HG03095 (cell line): ENCODE measurements around the gene FBXO24.

ENCODE experiments used
- ATAC-seq: cut with Tn5 transposase; IDR thresholded peaks from one replicate; pipeline ENCODE4 v1.9.1; 2021; ENCODE audit warnings: moderate library complexity; ENCODE audit not compliant: unreplicated experiment

Gene FBXO24

DNA sequence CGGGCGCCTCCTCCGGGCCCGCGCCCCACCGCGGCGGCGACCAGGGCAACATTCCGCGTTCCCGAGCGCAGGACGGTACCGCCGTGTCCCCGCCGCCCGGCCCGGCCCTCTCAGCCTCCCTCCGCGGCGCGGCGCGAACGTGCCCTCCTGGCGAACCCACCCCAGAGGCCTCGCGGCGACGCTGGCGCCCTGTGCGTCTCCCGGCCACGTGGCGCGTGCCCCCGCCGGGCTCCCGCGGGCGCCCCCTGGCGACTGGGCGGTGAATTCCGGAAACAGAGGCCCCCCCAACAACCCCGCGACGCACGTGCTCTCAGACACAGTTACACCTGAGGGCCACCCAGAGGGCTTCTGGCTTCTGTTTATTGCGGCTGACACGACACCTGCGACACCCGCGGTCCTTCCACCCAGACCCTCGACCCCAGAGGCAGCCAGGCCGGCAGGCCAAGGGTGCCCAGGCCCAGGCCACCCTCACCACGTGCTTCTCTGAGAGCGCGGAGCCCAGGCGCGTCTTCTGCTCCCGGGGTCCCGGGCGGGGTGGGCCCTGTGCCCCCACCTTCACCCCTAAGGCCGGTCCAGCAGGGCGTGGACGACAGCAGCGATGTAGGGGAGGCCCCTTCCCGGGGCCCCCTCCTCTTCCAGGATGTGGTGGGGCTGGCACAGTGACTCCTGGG is 12.3 kb upstream of the FBXO24 start, which contains the start of gene SAP25:
SAP25 (minus strand) TSS at position 210 of the 671 bp plus-strand sequence; CDS start at position 52, 158 bp downstream.
- ATAC-seq = no peak

DNA sequence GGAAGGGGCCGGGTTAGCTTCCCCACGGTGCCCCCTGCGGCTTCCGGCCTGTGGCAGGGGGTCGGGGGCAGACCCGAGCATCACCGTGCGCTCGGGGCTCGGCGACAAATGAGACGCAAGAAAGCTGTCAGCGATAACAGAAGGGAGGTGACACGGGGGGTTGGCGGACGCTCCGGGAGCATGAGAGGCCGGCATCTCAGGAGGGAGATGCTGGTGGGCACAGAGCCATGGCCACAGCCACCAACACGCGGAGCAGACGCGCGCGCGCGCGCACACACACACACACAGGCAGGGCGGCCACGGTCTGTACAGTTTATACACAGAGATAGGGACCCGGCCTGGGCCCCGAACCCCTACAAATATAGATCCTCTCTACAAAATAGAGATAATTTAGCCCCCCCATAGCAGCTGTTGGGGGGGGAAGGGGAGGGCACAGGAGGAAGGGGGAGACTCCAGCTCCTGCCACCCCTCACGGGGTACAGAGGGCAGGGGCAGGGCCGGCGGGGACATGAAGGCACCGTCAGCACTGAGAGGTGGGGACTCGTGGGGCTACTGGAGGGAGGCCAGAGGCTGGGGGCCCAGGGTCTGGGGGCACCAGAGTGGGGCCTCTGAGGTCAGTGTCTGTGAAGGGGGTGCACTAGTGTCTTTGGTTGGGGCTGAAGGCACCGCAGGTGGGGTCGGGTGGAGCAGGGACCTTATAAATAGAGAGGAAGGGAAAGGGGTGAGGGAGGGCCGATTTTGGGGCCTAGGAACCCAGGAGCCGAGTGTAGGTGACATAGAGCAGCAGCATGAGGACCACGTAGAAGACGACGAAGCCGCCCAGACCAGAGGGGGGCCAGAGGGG is 11.5 kb upstream of the FBXO24 start:
- no peak for ATAC-seq

DNA sequence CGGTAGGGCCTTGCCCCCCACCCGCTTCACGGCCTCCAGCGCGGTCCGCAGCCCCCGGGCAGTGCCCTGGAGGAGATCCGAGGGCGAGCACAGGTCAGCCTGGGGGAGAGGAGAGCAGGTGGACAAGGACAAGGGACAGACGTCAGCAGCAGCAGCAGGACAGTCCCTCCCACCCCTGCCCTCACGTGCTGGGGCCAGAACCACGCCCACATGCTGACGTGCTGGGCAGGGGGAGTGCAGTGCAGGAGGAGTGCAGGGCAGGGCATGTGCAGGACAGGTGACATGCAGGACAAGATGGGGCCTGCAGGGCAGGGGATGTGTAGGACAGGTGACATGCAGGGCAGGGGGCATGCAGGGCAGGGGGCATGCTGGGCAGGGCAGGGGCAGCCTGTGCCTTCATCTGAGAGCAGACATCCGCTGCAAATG is 10.9 kb upstream of the FBXO24 start:
- no peak for ATAC-seq

DNA sequence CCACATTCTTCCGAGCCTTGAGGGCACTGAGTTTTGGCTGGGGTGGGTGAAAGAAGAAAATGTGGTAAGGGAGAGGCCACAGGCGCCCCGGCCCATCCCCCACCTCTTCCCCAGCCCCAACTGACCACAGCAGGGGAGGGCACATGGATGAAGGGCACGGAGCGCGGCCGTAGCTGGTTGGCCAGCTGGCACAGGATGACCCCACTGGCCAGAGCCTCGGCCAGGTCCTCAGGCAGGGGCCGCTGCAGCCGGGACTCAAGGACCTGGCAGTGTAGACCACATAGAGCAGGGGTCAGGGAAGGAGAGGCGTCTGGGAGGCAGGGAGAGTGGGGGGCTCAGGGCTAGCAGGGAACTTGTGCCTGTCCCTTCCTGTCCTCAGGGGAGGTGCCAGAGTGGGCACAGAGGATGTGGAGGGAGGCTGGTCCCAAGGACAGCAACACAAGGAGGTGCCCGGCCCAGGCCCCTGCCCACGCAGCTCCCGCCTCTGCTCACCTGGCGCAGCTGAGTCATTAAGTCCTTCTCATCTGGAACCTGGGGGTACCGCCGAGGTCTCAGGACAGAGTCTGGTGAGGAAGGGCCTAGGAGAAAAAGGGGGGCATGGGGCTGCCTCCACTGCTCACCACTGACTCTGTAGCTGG is 10.3 kb upstream of the FBXO24 start:
- no peak for ATAC-seq

DNA sequence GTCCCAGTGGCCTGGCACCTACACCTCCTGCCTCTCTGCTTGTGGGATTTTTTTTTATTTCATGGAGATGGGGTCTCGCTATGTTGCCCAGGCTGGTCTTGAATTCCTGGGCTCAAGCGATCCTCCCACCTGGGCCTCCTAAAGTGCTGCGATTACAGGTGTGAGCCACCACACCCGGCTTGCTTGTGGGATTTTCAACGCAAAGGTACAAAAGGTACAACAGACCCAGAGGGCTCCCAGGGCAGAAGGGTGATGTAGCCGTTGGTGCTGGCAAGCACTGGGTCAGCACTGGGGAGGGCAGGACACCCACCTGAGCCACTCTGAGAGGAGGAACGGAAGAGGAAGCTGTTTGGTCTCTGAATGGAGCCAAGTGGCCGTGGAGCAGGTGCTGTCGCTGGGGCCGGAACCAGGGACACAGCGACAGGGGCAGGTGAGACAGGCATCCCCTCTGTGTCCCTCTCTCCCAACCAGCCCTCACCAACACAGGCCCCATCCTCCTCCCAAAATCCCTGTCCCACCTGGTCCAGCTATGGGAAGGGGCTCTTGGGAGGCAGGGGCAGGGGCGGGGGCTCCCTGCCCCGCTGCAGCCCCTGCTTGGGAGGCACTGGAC is 9.6 kb upstream of the FBXO24 start:
- no peak for ATAC-seq

DNA sequence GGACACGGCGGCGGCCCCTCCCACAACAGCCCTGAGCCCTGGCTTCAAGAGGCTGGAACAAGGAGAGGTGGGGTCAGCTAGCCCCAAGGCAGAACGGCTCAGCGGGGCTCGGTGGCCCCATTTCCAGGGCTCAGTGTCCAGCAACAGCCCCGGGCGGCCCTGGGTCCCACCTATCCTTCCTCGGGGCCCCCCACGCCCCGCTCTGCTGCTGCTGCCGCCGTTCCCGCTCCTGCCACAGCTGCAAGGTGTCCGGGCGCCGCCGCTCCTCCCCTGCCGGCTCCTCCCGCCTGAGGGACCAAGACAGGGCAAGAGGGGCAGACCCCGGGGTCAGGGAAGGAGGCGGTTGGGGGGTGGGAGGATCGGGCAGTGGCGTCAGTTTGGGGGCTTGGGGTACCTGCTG is 9.0 kb upstream of the FBXO24 start:
- no peak for ATAC-seq

DNA sequence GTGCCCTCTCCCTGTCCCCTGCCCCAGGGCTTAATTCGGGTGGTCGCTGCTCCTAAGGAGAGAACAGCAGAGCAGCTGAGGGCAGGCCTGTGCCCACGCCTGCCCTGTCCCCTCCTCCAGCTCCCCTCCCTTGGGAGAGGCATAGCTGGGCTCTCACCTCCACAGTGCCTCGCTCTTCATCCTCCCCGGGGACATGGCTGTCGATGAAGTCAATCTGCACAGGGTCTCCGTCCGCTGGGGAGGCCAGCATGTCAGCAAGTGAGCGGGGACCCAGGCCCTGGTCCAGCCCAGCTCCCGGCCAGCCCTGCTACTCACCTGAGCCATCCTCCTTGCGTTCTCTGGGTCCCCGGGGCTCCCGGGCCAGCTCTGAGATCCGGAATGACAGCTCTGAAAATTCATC is 8.6 kb upstream of the FBXO24 start:
- ATAC-seq = no peak

DNA sequence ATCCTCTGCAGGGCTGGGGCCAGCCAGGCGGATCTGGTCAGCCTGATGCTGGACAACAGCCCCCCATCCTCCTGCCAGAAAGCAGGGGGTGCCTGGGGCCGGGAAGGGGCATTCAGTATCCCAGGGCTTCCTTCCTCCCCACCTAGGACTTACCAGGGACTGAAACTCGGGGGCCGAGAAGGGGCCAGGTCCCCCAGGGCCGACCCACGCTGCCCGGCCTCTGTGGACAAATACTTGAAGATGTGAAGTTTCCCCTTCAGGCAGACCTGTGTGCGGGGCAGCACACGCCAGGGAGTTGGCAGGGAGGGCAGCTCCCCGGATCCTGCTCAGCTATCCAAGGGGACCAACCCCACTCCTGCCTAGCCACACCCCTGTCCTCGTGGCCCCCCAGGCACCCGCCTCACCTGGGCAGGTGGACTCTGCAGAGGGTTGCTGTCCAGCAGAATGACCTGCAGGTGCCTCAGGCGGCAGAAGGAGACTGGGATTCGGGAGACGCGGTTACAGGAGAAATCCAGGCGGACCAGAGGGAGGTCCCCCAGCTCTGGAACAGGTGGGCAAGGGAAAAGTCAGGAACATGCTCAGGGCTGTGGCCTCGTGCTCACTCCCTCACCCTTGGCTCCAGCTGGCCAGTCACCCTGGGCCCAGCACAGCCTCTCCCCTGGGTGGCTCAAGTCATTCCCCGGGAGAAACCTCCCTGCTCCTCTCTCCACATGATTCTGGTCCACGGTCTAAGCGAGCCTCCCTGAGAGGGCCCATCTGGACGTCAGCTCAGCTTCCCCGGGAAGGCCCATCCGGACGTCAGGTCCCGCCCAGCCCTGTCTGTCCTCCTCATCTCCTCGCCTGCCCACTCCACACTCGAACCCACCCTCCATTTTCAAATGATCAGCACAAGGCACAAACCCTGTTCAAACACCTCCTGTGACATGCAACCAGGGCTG is 7.6 kb upstream of the FBXO24 start:
- no peak for ATAC-seq

DNA sequence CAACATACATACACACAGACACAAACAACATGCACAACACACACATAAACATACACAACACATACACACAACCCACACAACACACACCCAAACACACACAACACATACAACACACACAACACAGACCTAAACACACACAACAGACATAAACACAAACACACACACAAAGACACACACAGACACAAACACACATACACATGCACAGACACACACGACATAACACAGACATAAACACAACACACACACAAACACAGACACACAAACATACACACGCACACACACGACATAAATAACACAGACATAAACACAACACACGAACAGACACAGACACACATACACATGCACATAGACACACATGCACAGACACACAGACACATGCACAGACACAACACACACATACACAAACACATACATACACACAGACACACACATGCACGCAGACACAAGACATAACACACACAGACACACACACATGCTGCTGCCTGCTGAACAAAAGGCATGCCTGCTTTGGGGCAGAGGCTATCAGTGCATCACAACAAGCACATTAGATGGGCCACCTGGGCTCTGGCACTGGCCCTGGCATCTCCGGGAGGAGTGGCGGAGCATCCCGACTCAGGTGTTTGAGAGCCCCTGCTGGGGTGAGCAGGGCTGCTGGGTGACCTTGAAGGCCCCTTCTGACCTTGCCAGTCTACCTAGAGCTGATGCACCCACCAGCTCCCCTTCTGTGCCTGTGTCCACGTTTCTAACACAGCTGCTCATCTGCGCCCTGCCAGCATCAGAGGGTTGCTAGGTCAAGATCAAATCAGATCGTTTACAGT is 5.5 kb upstream of the FBXO24 start:
- no peak for ATAC-seq

DNA sequence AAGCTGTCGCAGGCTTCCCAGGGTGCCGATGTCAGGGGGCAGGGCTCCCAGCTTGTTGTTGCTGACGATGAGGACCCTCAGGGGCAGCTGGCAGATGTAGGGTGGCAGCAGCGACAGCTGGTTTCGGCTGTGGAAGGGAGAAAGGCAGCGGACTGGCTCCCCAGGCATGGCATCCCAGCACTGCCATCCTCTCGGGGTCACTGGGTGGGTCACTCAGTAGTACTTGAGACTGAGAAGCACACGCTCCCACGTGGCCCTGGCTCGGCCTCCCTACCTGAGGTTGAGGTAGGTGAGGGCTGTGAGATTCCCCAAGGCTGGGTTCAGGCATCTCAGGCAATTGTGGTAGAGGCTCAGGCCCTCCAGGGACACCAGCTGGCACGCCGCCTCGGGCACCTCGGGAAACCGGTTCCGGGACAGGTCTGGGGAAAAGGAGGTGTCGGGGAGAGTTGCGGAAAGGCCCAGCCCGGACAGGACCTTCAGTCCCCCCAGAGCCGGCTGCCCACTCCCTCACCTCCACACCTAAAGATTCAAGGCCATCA is 4.0 kb upstream of the FBXO24 start:
- ATAC-seq = no peak

DNA sequence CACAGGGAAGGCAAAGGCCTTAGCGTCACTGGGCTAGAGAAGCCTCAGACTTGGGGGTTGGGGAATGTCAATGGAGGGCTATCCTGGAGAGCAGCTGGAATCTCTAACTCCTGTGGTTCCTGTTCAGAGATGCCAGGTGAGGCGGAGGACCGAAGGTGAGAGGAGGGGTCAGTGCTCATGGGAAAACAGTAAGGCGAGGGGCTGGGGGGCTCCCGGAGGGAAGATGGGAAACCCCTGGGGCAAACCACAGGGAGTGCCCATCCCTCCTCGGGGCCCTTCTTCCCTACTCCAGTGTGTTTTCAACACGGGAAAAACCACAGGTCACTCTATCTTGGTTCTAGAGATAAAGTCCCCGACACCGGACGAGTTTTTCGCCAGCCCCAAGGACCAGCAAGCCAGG is 3.5 kb upstream of the FBXO24 start:
- ATAC-seq = no peak

DNA sequence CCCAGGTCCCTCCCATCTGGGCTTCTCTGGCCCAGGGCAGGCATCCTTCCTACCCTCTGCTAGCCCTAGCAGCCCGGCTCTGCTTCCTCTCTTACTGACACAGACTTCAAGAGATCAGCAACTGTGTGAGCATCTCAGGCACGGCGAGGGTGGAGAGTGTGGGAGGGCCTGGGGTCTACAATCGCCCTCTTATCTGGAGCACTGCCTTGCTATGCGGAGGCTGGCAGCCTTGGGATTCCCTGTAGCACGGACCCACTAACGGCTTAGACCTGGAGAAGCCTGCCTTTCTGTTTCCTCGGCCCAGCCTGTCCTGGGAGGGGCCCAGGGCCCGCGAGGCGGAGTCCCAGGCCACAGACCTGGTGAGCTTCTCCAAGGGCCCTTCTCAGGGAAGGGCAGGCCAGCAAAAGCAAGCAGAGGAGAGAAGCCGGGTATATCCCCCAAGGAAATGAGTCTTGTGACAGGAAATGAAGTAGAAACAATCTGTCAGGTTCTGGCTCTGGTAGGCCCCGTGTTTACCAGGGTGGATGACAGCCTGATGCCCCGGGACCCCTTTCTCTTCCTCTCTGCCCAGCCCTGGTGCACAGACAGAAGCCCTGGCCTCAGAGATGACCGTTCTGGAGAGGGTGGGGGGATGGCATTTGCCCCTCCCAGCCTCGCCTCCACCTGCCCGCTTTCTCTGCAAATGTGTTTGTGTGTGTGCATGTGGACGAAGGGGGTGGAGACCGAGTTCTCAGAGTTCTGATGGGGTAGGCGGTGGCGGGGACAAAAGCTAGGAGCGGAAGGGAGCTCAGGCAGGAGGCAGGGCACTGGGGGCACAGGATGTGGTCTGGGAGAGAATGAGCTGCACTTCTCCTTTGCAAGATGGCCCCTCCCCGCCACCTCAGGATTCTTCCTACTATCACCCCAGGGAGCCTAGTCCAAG is 2.7 kb upstream of the FBXO24 start:
- ATAC-seq = no peak

DNA sequence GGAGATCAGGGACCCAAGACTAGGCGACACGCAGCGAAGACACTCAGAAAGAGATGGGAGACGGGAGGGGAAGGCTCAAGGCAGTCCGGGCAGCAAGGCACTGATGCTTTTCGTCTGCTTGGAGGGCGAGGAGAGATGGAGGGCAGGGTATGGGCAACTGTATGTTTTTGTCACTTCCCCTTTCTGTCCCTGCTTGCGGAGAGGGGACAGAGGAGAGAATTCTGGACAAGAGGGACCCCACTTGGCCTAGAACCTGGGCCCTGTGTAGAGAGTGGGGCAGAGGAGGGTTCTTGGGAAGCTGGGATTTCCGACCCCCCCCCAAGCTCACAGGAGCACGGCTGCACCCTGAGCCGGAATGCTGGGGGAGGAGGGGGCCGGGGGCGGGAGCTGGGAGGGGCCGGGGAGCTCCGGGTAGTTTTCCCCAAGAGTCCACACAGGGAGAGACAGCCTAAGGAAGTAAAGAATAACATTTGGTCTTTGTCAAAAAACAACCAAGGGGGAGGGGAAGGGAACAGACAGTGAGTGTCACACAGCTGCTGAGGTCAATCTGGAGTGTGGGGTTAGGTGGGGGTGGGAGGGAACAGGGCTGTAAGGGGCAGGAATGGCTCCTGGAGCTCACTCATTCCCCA is 2.0 kb upstream of the FBXO24 start:
- ATAC-seq = no peak

DNA sequence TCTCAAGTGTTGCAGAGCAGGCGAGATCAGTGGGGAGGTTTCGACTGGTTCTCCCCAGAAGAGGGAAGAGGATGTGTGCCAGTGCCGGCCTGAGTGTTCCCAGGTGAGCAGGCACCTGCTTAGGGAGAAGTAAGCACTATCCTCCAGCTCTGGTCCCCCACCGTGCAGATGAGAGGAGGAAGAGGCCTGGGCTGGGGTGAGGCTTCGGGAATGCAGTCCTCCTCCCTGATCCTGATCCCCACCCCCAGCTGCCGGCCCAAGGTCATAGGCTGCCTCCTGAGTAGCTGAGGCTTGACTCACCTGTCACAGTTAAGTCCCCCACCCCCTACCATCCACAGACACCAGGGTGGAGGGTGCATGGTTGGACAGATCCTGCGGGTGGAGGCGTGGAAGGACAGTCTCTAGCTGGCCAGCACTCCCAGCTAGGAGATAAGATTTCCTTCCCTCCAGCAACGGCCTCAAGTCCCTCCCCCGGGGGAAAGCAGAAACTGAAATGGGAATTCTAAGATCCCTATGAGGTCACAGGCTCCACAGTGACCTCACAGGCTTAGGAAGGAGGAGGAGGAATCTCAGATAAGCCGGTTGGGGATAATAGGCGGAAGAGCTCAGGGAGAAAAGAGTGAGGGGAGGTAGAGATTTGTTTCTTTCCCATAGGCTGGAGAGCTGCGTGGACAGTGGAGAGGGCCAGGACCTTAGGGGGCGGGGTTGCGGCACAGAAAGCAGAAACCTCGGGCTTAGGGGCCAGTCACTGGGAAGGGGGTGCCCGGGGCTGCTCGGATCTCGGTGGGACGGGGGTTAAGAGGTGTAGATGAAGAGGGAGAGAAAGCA is 1.2 kb upstream of the FBXO24 start:
- no peak for ATAC-seq

DNA sequence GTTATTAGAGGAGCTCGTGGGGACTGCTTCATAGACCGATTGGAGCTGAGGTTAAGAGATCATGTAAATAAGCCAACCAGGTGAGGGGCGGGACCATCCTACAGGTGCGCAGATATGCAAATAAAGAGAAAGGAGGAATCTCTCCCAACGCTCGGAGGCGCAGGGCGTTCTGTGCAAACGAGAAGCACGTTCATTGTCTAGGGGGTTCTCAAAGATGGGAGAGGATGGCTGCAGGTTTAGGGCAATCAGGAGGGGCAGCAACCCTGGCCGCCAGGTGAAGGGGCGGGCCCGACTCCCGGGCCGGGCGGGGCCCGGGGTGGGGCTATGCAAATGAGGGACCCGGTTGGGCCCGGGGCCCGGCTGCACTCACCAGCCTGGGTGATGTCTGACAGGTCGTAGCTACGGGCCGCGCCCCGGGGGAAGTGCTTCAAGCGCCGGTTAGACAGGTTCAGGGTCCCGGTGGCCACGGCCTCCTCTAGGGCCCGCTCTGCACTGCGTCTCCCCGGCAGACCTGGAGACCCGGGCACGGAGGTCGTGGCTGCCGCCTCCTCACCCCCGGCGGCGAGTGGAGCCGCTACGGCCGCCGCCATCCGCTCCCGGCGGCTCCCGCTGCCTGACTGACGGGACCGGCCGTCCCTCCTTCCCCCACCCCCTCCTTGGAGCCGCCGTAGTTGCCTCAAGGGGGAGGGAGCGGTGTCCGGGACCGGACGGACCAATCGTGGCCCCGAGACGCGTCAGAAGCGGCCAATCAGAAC is 440 bp upstream of the FBXO24 start, which contains the start of gene LRCH4:
LRCH4 (minus strand) TSS at position 619 of the 755 bp plus-strand sequence; CDS start at position 590, 29 bp downstream.
- peak; percentile 29 for ATAC-seq

DNA sequence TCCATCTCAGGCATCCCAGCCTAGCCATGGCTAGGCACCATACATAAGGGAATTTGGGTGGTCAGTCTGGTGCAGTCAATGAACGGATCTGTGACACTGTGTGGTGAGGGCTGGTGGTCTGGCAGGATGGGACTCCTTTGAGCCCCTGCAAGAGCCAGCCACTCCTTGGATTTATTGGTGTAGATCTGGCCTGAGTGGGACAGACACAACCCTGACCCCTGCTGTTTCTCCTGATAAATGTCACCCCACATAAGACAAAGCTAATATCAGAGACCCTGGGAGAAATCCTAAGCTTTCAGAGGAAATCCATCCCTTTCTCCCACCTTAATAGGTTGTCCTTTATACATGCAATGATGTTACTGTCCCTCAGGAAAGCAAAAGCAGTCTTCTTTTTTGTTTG is 2.3 kb downstream of the FBXO24 start:
- no peak for ATAC-seq
